ENCODE results near the gene MIS18A. TPM values are rescaled to one million over a fixed set of nuclear protein-coding genes. Genes with fewer than 3 reads are reported as not detected.

Gene MIS18A
- total and polyA plus RNA-seq, 10 of the 15 experiments (the other 5 are each of a cell fraction or from before 2014, with no cell fraction given) = 6.5 to 48.9 (median 24.8) TPM

DNA sequence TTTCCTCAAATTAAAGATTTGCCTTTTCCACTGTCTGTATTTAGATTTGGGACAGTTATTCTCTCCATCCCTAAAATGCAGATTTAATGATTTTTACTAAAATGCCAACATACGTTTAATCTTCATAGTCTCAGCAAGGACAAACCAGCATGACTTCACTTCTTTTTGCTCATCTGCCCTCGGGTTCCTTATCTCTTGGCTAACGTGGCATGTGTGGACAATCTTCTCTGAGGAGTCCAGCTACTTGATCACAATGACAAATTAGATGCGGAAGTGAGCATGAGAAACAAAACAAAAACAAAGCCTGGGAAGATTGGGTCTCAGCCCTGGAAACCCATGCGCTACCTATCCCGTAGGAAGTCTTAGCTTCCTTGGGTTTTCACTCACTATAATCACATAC is 20.8 kb upstream of the MIS18A start (continued):
- TF ChIP-seq, protein P1, sequence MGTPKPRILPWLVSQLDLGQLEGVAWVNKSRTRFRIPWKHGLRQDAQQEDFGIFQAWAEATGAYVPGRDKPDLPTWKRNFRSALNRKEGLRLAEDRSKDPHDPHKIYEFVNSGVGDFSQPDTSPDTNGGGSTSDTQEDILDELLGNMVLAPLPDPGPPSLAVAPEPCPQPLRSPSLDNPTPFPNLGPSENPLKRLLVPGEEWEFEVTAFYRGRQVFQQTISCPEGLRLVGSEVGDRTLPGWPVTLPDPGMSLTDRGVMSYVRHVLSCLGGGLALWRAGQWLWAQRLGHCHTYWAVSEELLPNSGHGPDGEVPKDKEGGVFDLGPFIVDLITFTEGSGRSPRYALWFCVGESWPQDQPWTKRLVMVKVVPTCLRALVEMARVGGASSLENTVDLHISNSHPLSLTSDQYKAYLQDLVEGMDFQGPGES (IDR thresholded peaks at IDR 0.05) = no peak
- no peak for TF ChIP-seq ETV6 (conservative IDR thresholded peaks at IDR 0.05 in 1 of 2, IDR thresholded peaks at IDR 0.05 in 1 of 2; ENCODE audit: borderline replicate concordance in 1 of 2, low read depth in 1 of 2)
- no peak for TF ChIP-seq POLR2A (IDR thresholded peaks at IDR 0.05; ENCODE audit: low read depth, low read length)
- TF ChIP-seq, protein P2, sequence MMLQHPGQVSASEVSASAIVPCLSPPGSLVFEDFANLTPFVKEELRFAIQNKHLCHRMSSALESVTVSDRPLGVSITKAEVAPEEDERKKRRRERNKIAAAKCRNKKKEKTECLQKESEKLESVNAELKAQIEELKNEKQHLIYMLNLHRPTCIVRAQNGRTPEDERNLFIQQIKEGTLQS (IDR thresholded peaks at IDR 0.05; ENCODE audit: borderline replicate concordance, extremely low read depth, low read depth, low read length) = no peak
- TF ChIP-seq POLR2AphosphoS2 (IDR thresholded peaks at IDR 0.05; ENCODE audit: low read depth, low read length) = no peak
- TF ChIP-seq, protein P3, sequence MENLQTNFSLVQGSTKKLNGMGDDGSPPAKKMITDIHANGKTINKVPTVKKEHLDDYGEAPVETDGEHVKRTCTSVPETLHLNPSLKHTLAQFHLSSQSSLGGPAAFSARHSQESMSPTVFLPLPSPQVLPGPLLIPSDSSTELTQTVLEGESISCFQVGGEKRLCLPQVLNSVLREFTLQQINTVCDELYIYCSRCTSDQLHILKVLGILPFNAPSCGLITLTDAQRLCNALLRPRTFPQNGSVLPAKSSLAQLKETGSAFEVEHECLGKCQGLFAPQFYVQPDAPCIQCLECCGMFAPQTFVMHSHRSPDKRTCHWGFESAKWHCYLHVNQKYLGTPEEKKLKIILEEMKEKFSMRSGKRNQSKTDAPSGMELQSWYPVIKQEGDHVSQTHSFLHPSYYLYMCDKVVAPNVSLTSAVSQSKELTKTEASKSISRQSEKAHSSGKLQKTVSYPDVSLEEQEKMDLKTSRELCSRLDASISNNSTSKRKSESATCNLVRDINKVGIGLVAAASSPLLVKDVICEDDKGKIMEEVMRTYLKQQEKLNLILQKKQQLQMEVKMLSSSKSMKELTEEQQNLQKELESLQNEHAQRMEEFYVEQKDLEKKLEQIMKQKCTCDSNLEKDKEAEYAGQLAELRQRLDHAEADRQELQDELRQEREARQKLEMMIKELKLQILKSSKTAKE (IDR thresholded peaks at IDR 0.05; ENCODE audit: low read depth, poor library complexity, severe bottlenecking) = no peak

DNA sequence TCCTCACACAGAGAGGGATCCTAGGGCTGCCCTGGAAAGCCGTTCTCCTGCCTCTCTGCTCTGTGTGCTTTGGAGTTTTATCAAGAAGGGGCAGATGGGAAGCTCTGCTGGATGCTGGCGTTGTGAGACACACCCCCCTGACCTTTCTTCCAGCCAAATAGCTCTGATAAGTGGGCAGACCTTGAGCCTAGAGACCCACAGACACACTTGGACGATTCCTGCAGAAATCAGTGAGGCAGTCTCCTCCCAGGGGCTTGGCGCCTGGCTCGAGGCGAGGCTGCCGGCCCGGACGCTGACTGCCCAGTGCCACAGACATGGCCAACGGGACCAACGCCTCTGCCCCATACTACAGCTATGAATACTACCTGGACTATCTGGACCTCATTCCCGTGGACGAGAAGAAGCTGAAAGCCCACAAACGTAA is 19.8 kb upstream of the MIS18A start, which contains the start of gene MRAP:
MRAP (plus strand) TSS at position 198 of the 424 bp plus-strand sequence; CDS start at position 315, 117 bp downstream.
- Histone ChIP-seq H3K9me3 (replicated peaks; ENCODE audit: control insufficient read depth, insufficient read depth, low read length) (no peaks in the 10 kb centered on the region), H3K4me1 (ENCODE audit: control insufficient read depth, insufficient read depth, low read length) (no peaks in the 10 kb centered on the region), H3K4me3 (no peak within 1 kb of the TSS), H2AFZ (ENCODE audit: control insufficient read depth, low read depth, low read length) (no peak within 1 kb of the TSS), H4K20me1 (ENCODE audit: control insufficient read depth, insufficient read depth) (no peaks in the 10 kb centered on the region), H3K4me2 (ENCODE audit: control insufficient read depth, insufficient read depth) (no peak within 1 kb of the TSS), H3K9ac (ENCODE audit: control insufficient read depth, insufficient read depth, low read length) (no peak within 1 kb of the TSS), H3K36me3 (ENCODE audit: control insufficient read depth in 2 of 2, insufficient read depth in 2 of 2, low read length in 1 of 2) (no peaks in the 10 kb centered on the region; a peak in 1 of 4 replicates), H3K27ac (ENCODE audit: control insufficient read depth, insufficient read depth) (no peak within 1 kb of the TSS), H3K27me3 (replicated peaks in 1 of 2; ENCODE audit: control insufficient read depth in 2 of 2, insufficient read depth in 2 of 2, low read length in 1 of 2) (no peaks in the 10 kb centered on the region), H3K79me2 (ENCODE audit: control insufficient read depth, insufficient read depth, low read length) (no peaks in the 10 kb centered on the region)
- ChIA-PET POLR2A (no interaction called here), RAD21 (ENCODE audit: unreplicated experiment) (no interaction called here), SMC1A (ENCODE audit: uncharacterized antibody, unreplicated experiment) (no interaction called here), CTCF (no interaction called here)
- in situ Hi-C loops (cut with MboI) (no loop called here), intact Hi-C loops (cut with micrococcal nuclease; ENCODE audit: unreplicated experiment) (no loop called here)
- 82% methylated on average over 11 of the region's 14 CpGs for WGBS (ENCODE audit: insufficient coverage, insufficient replicate concordance, low lambda C conversion rate, missing lambda C conversion rate)
- no peak for FAIRE-seq
- no peak for ATAC-seq
- no TSS peak for BruUV-seq (replicated peaks)
- TF ChIP-seq TBL1XR1 (IDR thresholded peaks at IDR 0.05; ENCODE audit: low read depth, low read length) (no peak), POLR2AphosphoS2 (IDR thresholded peaks at IDR 0.05; ENCODE audit: low read depth, low read length) (no peak), ASH2L (IDR thresholded peaks at IDR 0.05; ENCODE audit: borderline replicate concordance, low read depth) (no peak), SMC3 (IDR thresholded peaks at IDR 0.05; ENCODE audit: borderline replicate concordance, low read length) (no peak), ZNF384 (IDR thresholded peaks at IDR 0.05; ENCODE audit: borderline replicate concordance, low read depth, low read length) (no peak), ZNF622 (IDR thresholded peaks at IDR 0.05) (no peak)
- TF ChIP-seq, protein P4, sequence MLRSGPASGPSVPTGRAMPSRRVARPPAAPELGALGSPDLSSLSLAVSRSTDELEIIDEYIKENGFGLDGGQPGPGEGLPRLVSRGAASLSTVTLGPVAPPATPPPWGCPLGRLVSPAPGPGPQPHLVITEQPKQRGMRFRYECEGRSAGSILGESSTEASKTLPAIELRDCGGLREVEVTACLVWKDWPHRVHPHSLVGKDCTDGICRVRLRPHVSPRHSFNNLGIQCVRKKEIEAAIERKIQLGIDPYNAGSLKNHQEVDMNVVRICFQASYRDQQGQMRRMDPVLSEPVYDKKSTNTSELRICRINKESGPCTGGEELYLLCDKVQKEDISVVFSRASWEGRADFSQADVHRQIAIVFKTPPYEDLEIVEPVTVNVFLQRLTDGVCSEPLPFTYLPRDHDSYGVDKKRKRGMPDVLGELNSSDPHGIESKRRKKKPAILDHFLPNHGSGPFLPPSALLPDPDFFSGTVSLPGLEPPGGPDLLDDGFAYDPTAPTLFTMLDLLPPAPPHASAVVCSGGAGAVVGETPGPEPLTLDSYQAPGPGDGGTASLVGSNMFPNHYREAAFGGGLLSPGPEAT (IDR thresholded peaks at IDR 0.05; ENCODE audit: low read depth) = no peak
- no peak for DNase-seq (ENCODE audit: low read depth, low spot score)
